NAMALWA (cell line): ENCODE results near the gene SRP54.
"Not testable (repeated sequence)": the region's sequence is repeated elsewhere in the genome, so short reads cannot be mapped to it uniquely, and the experiment has no call there.

ENCODE experiments used
- DNase-seq: peaks from one replicate; pipeline ENCODE4 v3.0.0-alpha.2; 2015; ENCODE audit warnings: low spot score

SRP54 gene

GRCh38 chr14:34983786-34984185, 994 bp downstream of the SRP54 start:
- peak; percentile 6 for DNase-seq

GRCh38 chr14:34985740-34986139, 2.9 kb downstream of the SRP54 start:
- no peak for DNase-seq

- DNase-seq, result no peak
These were observed 4.4 kb downstream of the SRP54 start for GRCh38 chr14:34987180-34987579.

- DNase-seq, result no peak
These were observed 7.0 kb downstream of the SRP54 start for GRCh38 chr14:34989762-34990161.

DNA sequence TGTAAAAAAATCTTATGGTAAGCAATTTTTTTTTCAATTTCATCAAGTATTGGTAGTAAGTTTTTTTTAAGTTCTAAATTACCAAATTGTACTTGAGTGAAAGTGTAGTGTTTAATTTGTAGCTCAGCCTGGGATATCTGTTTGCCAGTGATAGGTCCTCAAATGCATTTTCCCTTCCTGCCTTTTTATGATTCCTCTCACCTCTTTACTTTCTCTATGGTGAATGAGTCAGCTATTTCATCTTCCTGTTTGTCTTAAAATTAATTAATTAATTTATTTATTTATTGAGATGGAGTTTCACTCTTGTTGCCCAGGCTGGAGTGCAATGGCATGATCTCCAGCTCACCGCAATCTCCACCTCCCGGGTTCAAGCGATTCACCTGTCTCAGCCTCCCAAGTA, 10.6 kb downstream of the SRP54 start:
- DNase-seq, result no peak

GRCh38 chr14:34994668-34995067, 11.9 kb downstream of the SRP54 start:
- no peak for DNase-seq

DNA sequence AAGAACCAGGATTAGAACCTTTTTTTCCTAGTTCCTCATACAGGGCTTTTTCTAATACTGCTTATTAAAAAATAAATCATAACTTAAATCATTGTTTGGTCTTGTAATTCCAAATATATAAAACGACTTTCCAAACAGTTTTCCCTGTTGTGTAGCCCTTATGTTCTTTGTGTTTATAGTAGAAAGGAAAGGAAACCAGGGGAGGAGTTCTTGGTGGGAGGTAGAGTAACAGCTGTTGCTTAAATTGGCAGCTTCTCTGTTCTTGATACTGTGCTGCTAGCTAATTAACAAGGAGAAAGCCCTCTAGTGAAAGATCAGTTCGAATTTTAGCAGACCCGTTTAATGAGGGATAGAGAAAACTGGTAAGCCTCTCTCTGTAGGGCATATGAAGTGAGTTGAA, 15.0 kb downstream of the SRP54 start:
- DNase-seq, result no peak

DNA sequence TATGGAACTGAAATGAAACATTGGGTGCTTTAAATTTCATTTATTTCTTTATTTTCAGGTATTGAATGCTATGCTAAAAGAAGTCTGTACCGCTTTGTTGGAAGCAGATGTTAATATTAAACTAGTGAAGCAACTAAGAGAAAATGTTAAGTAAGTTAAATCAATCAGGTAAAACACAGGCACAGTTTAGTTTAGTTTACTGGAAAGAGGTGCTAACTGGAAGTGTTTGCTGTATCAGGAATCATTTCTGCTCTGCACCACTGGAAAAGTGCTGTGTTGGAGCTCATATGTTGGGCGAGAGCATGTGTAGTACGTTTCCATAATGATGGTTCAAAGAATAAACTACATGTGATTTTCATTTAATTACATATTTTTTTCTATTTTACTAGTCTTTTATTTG, 16.7 kb downstream of the SRP54 start:
- no peak for DNase-seq

- DNase-seq, result no peak
These were observed 18.8 kb downstream of the SRP54 start for GRCh38 chr14:35001621-35002020.

DNA sequence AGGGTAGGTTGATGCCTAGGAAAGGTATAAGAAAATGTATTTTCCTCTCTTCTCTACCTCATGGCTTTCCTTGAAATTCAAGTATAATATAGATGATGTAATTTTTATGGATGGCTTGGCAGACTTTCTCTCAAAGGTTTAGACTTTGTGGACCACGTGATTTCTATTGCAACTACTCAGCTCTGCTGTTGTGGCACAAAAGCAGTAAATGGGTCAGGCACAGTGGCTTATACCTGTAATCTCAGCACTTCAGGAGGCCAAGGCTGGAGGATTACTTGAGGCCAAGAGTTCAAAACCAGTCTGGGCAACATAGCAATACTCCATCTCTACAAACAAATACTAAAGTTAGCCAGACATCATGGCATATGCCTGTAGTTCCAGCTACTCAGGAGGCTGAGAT, 22.0 kb downstream of the SRP54 start:
- DNase-seq, result no peak

DNA sequence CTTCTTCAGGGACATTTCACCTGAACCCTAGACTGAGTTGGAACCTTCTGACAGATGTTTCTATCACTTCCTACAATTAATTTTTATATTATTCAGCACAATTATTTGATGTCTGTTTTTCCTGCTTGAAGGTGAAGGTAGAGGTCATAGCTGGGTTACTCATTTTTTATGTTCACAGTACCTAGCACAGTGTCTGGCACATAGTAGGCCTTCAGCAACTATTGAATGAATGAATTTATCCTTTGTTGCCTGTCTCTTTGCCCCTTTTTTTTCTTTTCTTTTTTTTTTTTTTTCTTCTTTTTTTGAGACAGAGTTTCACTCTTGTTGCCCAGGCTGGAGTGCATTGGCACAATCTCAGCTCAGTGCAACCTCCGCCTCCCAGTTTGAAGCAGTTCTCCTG, 33.8 kb downstream of the SRP54 start:
- DNase-seq, result no peak

DNA sequence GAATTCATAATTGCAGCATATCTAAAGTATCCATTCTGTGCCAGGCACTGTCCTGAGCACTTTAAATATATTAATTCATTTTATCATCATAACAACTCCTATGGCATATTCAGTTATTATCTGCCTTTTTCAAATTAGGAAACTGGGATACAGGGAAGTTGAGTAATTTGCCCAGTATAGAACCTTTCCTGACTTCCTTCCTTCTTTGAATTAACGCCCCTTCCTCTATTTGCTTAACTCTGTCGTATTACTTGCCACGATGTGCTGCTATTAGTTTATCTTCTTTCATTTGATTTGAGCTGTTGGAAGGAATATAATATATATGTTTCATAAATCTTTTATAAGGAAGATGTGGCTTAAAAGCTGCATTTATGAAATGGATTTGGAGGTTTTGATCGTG, 37.9 kb downstream of the SRP54 start:
- no peak for DNase-seq

DNA sequence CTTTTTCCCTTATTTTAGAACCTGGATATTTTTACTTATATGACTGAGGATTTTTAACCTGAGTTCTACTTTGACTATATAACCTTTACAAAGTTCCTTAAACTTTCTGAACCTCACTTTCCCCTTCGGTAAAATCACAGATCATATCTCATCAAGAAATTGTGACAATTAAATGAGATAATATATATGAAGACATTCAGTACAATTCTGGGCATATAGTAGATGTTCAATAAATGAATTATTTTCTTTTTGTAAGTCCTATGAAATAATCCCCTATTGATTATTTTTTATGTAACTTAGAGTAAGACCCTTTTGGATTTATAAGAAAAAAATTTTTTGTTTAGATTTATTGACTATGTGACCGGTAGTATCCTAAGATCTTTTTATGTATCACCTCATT, 45.6 kb downstream of the SRP54 start:
- DNase-seq, result no peak

GRCh38 chr14:35032562-35032961, 49.8 kb downstream of the SRP54 start:
- DNase-seq, result no peak

- DNase-seq, result no peak
These were observed 51.6 kb downstream of the SRP54 start for GRCh38 chr14:35034440-35034833.

DNA sequence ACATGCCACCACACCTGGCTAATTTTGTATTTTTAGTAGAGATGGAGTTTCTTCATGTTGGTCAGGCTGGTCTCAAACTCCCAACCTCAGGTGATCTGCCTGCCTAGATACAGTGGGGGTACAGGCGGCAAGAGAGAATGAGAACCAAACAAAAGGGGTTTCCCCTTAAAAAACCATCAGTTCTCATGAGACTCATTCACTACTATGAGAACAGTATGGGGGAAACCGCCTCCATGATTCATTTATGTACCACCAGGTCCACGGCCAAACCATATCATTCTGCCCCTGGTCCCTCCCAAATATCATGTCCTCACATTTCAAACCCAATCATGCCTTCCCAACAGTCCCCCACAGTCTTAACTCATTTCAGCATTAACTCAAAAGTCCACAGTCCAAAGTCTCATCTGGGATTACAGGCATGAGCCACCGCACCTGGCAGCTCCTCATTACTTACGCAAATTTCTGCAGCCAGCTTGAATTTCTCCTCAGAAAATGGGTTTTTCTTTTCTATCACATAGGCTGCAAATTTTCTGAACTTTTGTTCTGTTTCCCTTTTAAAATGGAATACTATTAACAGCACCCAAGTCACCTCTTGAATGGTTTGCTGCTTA, 52.3 kb downstream of the SRP54 start:
- not testable (repeated sequence) for DNase-seq

GRCh38 chr14:35038312-35038711, 55.5 kb downstream of the SRP54 start:
- DNase-seq, result not testable (repeated sequence)

GRCh38 chr14:35042632-35043031, 59.8 kb downstream of the SRP54 start:
- DNase-seq, result no peak

DNA sequence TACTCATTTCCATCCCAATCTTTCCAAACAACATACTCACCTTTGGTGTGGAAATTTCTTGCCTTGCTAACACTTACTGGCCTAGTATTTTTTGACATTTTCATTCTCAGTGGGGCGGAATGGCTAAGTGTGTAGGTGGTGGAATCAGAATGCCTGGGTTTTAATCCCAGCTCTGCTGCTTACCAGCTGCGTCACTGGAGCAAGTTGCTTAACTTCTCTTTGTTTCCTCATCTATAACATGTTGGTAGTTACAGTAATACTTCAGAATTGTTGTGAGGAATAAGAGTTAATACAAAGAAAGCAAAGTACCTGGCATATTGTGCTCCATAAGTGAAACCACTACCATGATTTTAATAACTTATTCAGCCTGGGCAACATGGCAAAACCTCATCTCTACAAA, 60.3 kb downstream of the SRP54 start:
- no peak for DNase-seq

GRCh38 chr14:35044939-35045797, 62.4 kb downstream of the SRP54 start:
- DNase-seq, result peak; percentile 6

DNA sequence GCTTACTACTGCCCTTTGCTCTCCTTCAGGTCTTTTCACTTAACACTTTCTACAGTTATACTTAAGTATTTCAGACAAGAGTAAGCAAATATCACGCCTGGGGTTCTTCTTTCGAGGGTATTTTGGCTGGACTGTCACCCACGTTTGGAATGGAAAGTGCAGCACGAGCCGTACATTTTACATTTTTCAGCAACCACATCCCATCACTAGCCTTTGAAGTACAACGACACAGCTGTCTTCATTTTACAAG, 62.9 kb downstream of the SRP54 start:
- DNase-seq, result no peak

GRCh38 chr14:35046048-35046750, 63.4 kb downstream of the SRP54 start, which contains the start of gene FAM177A1:
Gene FAM177A1 (plus strand): TSS chr14:35046272. CDS start chr14:35046464, 192 bp downstream.
- peak; percentile 94 for DNase-seq
